HG03095 (cell line): ENCODE data around the gene KLHL29.

Experiments used
- ATAC-seq: cut with Tn5 transposase; IDR thresholded peaks from one replicate; pipeline ENCODE4 v1.9.1; 2021; ENCODE audit warnings: moderate library complexity; ENCODE audit not compliant: unreplicated experiment

KLHL29 gene

DNA sequence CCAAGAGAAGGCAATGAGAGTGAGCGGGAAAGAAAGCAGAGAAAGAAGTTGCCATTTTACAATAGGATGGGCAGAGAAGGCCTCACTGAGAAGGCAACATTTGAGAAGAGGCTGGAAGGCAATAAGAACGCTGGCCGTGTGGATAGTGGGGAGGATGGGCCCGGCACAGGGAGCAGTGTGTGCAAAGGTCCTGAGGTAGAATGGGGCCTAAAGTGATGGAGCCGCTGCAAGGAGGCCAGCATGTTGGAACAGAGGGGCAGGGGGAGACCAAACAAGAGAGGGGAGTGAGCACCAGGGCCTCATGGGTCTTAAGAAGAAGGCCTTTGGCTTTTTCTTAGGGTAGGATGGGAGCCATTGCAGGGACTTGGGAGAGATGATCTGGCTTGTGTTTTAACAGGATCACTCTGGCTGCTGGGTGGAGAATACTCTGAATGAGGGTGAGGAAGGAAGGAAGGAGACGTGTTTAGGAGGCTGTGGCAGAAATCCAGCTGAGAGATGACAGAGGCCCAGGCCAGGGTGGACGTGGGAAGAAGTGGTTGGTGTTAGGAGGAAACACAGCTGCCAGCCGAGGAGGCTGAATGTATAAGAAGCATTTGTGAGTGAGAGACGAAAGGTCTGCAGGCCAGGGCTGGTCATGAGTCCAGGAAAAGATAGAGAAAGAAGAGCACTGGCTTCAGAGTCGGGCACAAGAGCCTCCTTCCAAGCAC is 159.8 kb downstream of the KLHL29 start:
- ATAC-seq, result no peak

GRCh38 chr2:23545396-23545795 is 160.4 kb downstream of the KLHL29 start:
- ATAC-seq, result no peak

DNA sequence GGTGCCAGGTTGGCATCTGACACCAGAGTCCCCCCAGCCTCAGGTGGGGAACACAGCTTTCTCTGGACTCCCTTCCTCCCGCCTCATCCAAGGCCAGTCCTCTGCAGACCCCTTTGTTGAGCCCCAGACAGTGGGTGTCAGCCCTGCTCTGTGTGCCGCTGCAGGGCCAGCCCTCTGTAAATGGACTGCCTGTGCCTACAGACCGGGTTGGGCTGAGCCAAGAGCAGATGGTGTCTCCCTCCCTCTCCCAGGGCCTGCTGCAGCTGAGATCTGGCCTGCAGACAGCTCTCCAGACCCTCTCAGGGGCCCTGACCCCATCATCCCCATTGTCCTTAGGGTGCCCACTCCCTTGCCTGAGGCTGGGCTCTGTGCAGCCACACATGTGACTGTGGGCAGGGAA is 160.8 kb downstream of the KLHL29 start:
- no peak for ATAC-seq

DNA sequence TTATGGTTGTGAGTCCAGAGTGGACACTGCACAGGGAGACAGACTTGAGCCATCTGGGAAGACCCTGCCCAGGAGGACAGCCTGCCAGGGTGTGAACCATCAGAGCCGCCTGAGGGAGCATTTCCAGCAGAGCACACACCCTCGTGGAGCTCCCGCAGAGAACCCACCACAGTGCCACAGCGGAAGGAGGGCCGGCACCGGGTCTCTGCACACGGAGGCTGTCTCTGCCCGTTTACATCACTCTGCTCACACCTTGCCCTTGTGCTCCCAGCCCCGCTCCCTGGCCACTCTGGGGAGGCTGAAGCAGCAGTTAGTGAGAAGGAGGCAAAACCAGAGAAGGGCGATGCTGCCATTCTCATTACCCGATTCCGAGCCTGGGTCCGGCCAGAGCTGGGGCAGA is 161.9 kb downstream of the KLHL29 start:
- ATAC-seq, result no peak

GRCh38 chr2:23547725-23548124 is 162.7 kb downstream of the KLHL29 start:
- ATAC-seq, result no peak

DNA sequence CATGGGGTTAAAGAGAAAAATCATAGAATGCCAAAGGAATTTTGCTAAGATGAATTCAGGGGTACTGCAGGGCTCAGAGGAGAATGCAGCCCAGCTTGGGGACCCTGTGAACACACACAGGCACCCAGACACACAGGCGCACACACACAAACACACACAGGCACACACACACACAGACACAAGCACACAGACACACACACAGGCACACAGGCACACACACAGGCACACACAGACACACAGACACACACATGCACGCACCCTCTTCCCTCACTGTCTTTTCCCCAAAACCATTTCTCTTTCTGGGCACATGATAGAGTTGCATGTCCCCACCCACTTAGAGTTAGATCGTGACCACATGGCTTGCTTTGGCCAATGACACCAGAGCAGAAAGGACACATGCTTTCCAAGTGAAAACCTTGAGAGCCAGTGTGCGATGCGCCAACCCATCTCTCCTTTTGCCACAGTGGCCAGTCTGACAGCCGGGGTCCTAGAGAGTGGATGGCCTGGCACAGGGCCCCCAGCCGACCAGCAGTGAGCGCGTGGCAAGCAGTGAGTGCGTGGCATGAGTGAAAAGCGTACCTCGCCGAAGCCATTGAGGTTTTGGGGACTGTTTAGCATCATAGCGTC is 163.3 kb downstream of the KLHL29 start:
- no peak for ATAC-seq

- no peak for ATAC-seq
These were observed 164.1 kb downstream of the KLHL29 start for GRCh38 chr2:23549051-23549450.

DNA sequence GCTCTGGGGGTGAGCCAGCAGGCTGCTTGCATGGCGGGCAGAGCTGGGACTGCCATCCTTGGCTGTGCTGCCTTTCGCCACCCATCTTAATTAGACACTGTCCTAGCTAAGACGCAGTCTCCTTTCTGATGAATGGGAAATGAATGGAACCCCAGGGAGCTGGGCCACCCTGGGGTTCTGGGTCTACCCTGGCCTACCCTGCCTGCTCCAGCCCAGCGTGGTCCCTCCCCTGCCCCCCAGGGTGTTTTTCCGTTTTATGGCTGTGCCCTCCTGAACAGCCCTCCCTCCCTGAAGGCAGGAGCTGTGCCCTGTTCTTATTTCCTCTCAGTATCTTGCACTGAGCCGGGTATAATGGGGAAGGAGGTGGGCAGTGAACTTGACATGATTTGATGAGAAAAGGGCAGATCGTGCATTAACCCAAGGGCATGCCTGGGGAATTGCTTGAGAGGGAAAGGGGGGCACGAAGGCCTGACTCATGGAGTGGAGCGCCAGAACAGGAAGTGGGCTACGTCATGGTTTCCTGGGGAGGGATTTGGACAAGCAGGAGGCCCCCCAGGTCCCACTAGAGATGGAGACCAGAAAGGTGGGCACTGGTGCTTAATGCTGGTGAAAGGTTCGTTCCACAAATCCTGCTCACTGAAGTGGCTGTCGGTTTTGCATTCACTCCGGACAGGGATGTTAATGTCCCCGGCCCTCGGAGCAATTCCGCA is 165.0 kb downstream of the KLHL29 start:
- no peak for ATAC-seq

DNA sequence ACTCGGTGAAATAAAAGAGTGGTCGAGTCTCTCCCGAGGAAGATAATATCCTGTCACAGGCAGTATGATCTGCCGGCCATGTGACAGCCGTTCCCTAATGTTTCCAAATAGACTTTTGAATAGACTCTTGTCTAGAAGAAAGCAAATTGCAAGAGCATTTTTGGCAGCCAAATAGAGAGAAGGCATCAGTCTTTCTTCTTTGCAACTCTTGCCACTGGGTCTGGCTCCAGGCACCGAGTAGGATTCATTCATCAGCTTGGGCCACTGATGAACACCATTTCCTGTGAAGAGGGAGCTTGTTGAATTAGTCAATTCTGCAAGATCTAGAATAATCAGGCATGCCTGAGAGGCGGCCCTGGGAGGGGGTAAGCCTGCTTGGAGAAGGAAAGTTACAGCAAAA is 165.6 kb downstream of the KLHL29 start:
- ATAC-seq, result no peak

- ATAC-seq, result no peak
These were observed 166.9 kb downstream of the KLHL29 start for GRCh38 chr2:23551875-23552274.

GRCh38 chr2:23553561-23553960 is 168.6 kb downstream of the KLHL29 start:
- no peak for ATAC-seq

- no peak for ATAC-seq
These were observed 169.2 kb downstream of the KLHL29 start for GRCh38 chr2:23554054-23554697.

DNA sequence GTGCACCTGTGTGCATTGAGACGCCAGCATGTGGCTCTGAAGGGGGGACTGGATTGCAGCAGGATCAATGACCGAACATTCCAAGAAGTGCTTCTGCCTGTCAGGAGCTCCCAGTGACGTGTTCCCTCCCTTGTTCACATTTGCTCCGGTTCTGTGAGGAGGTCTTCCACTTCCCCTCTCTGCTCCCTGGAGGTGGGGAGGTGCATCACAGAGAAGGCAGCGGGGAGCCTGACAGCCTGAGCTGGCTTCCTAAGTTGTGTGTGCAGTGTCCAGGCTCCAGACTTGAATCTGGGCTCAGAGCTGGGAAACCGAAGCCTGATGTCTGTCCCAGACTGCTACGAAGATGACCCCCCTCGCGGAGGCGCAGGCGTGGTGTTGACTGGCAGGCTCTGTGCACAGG is 171.0 kb downstream of the KLHL29 start:
- no peak for ATAC-seq

DNA sequence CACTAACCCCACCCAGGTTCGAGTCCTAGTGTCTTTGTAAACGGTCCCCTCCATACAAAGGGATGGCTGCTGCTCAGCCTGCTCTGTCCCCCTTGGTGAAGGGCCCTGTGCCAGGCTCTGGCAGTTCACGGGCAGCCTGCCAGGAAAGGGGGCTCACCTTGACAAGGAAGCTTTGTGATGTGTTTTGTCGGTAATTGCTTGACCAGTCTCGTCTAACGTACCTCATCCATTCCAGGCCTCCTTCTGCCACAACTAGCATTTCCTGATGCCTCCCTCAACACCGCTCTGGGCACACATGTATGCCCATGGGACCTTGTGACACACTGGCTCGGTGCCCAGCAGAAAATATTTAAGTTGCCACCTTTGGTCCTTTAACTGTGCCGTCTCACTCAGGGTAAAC is 171.9 kb downstream of the KLHL29 start:
- ATAC-seq, result no peak

DNA sequence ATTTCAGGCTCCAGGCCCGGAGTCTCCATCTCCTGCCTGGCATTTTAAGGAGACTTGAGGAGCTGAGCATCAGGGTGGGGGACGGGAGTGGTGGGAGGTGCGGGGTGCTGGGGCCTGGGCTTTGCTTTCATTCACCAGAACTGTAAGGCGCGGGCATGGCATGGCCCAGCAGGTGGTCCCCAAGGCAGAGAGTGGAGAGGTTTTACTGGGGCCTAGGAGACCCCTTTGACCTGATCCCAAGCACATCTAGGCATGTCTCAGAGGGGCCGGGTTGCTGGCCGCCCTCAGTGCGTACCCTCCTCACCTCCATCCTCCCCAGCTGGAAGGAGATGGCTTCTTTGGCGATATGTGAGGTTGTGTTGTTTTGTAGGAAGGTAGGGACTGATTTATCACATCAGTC is 172.5 kb downstream of the KLHL29 start:
- ATAC-seq, result no peak

- ATAC-seq, result no peak
These were observed 174.7 kb downstream of the KLHL29 start for GRCh38 chr2:23559561-23560239.

GRCh38 chr2:23561088-23561487 is 176.1 kb downstream of the KLHL29 start:
- ATAC-seq, result no peak

DNA sequence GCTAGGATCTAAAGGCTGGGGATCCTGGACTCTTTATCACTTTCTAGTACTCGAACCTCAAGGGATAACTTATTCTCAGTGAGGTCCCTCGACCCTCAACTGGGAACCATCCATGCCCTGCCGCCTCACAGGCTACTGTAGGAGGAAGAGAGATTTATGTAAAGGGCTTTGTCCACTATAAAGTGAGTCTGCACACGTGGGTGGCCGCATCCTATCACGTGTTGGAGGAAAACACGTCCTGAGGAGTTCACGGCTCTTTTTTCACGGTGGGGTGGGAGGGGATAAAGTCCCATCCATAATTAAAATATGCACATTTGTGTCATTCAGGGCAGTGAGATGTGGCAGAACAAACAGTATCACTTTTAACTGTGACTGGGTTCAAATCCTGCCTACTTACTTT is 176.6 kb downstream of the KLHL29 start:
- no peak for ATAC-seq

- no peak for ATAC-seq
These were observed 177.2 kb downstream of the KLHL29 start for GRCh38 chr2:23562143-23562542.

- no peak for ATAC-seq
These were observed 178.2 kb downstream of the KLHL29 start for GRCh38 chr2:23563151-23563550.
